Neural cell (in vitro differentiated cells): ENCODE results near the gene PIGL. TPM values are rescaled to one million over a fixed set of nuclear protein-coding genes. Genes with fewer than 3 reads are reported as not detected.

Source experiments
- H2AFZ ChIP-seq: fragments of 200-600, 300-800 bp; sonication (generic), shearing (Covaris generic); 2 replicates; pipeline ENCODE4 v1.6.0; 2014; ENCODE audit warnings: low read depth, mild to moderate bottlenecking, antibody characterized with exemption, low read length, moderate library complexity
- H3F3A ChIP-seq: fragments of 200-600 bp; shearing (Covaris generic); 2 replicates; pipeline ENCODE4 v1.6.1; 2016; ENCODE audit warnings: mild to moderate bottlenecking, moderate library complexity, mixed read lengths, antibody characterized with exemption, low read length; ENCODE audit not compliant: insufficient read depth, poor library complexity, severe bottlenecking
- H3K27ac ChIP-seq: fragments of 200-600, 300-800 bp; sonication (generic), shearing (Covaris generic); 2 replicates; pipeline ENCODE4 v1.5.1; 2014; ENCODE audit warnings: mild to moderate bottlenecking, low read length, moderate library complexity
- H3K27me3 ChIP-seq: fragments of 300-800, 200-600 bp; sonication (generic), shearing (Covaris generic); 2 replicates; pipeline ENCODE4 v1.6.0; 2014; ENCODE audit warnings: mild to moderate bottlenecking, low read depth, low read length, moderate library complexity; ENCODE audit not compliant: insufficient read depth
- H3K36me3 ChIP-seq: fragments of 300-800, 200-600 bp; sonication (generic), shearing (Covaris generic); 2 replicates; pipeline ENCODE4 v1.5.1; 2014; ENCODE audit warnings: mild to moderate bottlenecking, antibody characterized with exemption, low read length, moderate library complexity; ENCODE audit not compliant: insufficient read depth
- H3K4me2 ChIP-seq: fragments of 300-800, 200-600 bp; sonication (generic), shearing (Covaris generic); 2 replicates; pipeline ENCODE4 v1.6.0; 2014; ENCODE audit warnings: mild to moderate bottlenecking, low read length
- H3K4me3 ChIP-seq: fragments of 300-800, 200-600 bp; sonication (generic), shearing (Covaris generic); 2 replicates; pipeline ENCODE4 v1.5.1; 2014; ENCODE audit warnings: mild to moderate bottlenecking, low read length, moderate library complexity
- H3K79me2 ChIP-seq: fragments of 200-600 bp; shearing (Covaris generic); replicated peaks from 2 replicates; pipeline ENCODE4 v1.6.0; 2014; ENCODE audit warnings: mild to moderate bottlenecking, low read length, moderate library complexity; ENCODE audit not compliant: insufficient read depth
- H3K9ac ChIP-seq: fragments of 300-800, 200-600 bp; sonication (generic), shearing (Covaris generic); 2 replicates; pipeline ENCODE4 v1.6.1; 2016; ENCODE audit warnings: mild to moderate bottlenecking, low read length, mixed read lengths
- H3K9me2 ChIP-seq: fragments of 200-600 bp; shearing (Covaris generic); 2 replicates; pipeline ENCODE4 v1.6.1; 2016; ENCODE audit warnings: mild to moderate bottlenecking, low read length, mixed read lengths; ENCODE audit not compliant: insufficient read depth
- H3K9me3 ChIP-seq: fragments of 200-600, 300-800 bp; sonication (generic), shearing (Covaris generic); 2 replicates; pipeline ENCODE4 v1.6.1; 2016; ENCODE audit warnings: mild to moderate bottlenecking, mixed run types, low read length, moderate library complexity, mixed read lengths
- H4K20me1 ChIP-seq: fragments of 200-600 bp; shearing (Covaris generic); 2 replicates; pipeline ENCODE4 v1.6.1; 2016; ENCODE audit warnings: mild to moderate bottlenecking, mixed run types; ENCODE audit not compliant: insufficient read depth
- CTCF ChIP-seq: fragments of 450-650 bp; IDR thresholded peaks from 2 replicates; pipeline ENCODE4 v1.5.1; 2014; ENCODE audit warnings: antibody characterized with exemption, mild to moderate bottlenecking, moderate library complexity; ENCODE audit not compliant: poor library complexity, severe bottlenecking
- EP300 ChIP-seq: fragments of 450-650 bp; conservative IDR thresholded peaks from 2 replicates; pipeline ENCODE4 v1.6.1; 2014; ENCODE audit warnings: antibody characterized with exemption, mild to moderate bottlenecking, moderate library complexity; ENCODE audit not compliant: poor library complexity, severe bottlenecking
- EZH2 ChIP-seq: fragments of 200-600, 300-800 bp; shearing (Covaris generic), sonication (generic); IDR thresholded peaks from 2 replicates; pipeline ENCODE4 v1.6.1; 2014; ENCODE audit warnings: antibody characterized with exemption, low read length, borderline replicate concordance, mild to moderate bottlenecking; ENCODE audit not compliant: insufficient read depth, poor library complexity, severe bottlenecking
- MXI1 ChIP-seq: fragments of 450-650 bp; conservative IDR thresholded peaks from 2 replicates; pipeline ENCODE4 v1.6.1; 2014; ENCODE audit warnings: antibody characterized with exemption, mild to moderate bottlenecking; ENCODE audit not compliant: poor library complexity, severe bottlenecking
- POLR2AphosphoS5 ChIP-seq: IDR thresholded peaks from 2 replicates; pipeline ENCODE4 v1.6.1; 2012
- RAD21 ChIP-seq: fragments of 450-650 bp; conservative IDR thresholded peaks from 2 replicates; pipeline ENCODE4 v1.6.1; 2014; ENCODE audit warnings: antibody characterized with exemption, mild to moderate bottlenecking, moderate library complexity
- REST ChIP-seq: IDR thresholded peaks from 2 replicates; pipeline ENCODE4 v1.6.1; 2012; ENCODE audit warnings: borderline replicate concordance
- SMC3 ChIP-seq: fragments of 450-650 bp; conservative IDR thresholded peaks from 2 replicates; pipeline ENCODE4 v1.6.1; 2014; ENCODE audit warnings: antibody characterized with exemption, mild to moderate bottlenecking, moderate library complexity; ENCODE audit not compliant: poor library complexity
- TAF1 ChIP-seq: IDR thresholded peaks from 2 replicates; pipeline ENCODE4 v1.6.1; 2012; ENCODE audit warnings: low read depth
- polyA plus RNA-seq: library from polyadenylated mRNA; depleted of rRNA; stranded (reverse); fragments of >200 nt; gene quantifications from 2 replicates; pipeline ENCODE4 v1.2.3, GENCODE V29; 2014

Gene PIGL
- polyA plus RNA-seq, 1 donor from 2014 or later, result 75.5 TPM

GRCh38 chr17:16267174-16267573 lies 50.2 kb downstream of the PIGL start:
- Histone ChIP-seq H3F3A (no peaks in the 10 kb centered on the region), H2AFZ (no peak overlapping the region), H3K79me2 (no peaks in the 10 kb centered on the region), H4K20me1 (no peaks in the 10 kb centered on the region), H3K27ac (no peak overlapping the region), H3K9me2 (no peaks in the 10 kb centered on the region), H3K9me3 (no peaks in the 10 kb centered on the region), H3K4me3 (no peak overlapping the region), H3K4me2 (no peak overlapping the region), H3K27me3 (no peaks in the 10 kb centered on the region), H3K36me3 (no peaks in the 10 kb centered on the region), H3K9ac (no peak overlapping the region)
- TF ChIP-seq EP300 (no peak), TAF1 (no peak), EZH2 (no peak), RAD21 (no peak), REST (no peak), SMC3 (no peak), CTCF (no peak), POLR2AphosphoS5 (no peak)

GRCh38 chr17:16269658-16270057 lies 52.6 kb downstream of the PIGL start:
- Histone ChIP-seq H2AFZ (no peak overlapping the region), H3K36me3 (no peaks in the 10 kb centered on the region), H3K9me2 (no peaks in the 10 kb centered on the region), H3K79me2 (no peaks in the 10 kb centered on the region), H3K9ac (no peak overlapping the region), H3K27me3 (no peaks in the 10 kb centered on the region), H3K4me3 (no peak overlapping the region), H3F3A (no peaks in the 10 kb centered on the region), H3K9me3 (no peaks in the 10 kb centered on the region), H3K4me2 (no peak overlapping the region), H3K27ac (no peak overlapping the region), H4K20me1 (no peaks in the 10 kb centered on the region)
- no peak for TF ChIP-seq SMC3
- TF ChIP-seq TAF1, result no peak
- TF ChIP-seq REST, result no peak
- TF ChIP-seq EZH2, result no peak
- TF ChIP-seq POLR2AphosphoS5, result no peak
- no peak for TF ChIP-seq RAD21
- no peak for TF ChIP-seq MXI1
- TF ChIP-seq EP300, result no peak
- TF ChIP-seq CTCF, result no peak
